Measurements from ENCODE around the gene ULK1.

The ULK1 gene

DNA sequence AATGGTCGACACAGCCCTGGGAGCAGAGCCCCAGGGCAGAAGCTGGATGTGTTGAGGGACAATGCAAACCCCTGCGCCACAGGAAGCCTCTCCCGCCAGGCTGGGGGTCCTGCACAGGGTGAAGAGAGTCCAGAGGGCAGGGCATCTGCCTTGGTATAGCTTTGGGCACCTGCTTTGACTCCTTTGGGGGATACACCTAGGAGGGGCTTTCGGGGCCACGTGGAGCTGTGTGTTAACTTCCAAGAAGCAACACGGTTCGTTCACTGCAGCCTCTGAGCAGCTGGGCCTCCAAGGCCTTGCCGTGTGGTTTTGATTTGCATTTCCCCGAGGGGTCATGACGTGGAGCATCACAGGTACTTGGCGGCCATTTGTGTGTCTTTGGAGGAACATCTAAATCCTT, 28.8 kb downstream of the ULK1 start:
- no peak for DNase-seq (ENCODE audit: low read depth, low spot score)

GRCh38 chr12:131927110-131928079, 33.0 kb downstream of the ULK1 start:
- Histone ChIP-seq H3K4me3 (no peak overlapping the region), H3K9me3 (ENCODE audit: low read depth, low read length) (no peaks in the 10 kb centered on the region), H3K36me3 (ENCODE audit: insufficient read depth, low read length) (peaks cover 20% of the 10 kb centered on the region), H3K9ac (ENCODE audit: insufficient read length) (no peak overlapping the region), H3K27ac (no peak overlapping the region)
- no peak for DNase-seq (ENCODE audit: low read depth, low spot score)
- TF ChIP-seq POLR2AphosphoS5 (IDR thresholded peaks at IDR 0.05; ENCODE audit: borderline replicate concordance, low read depth, low read length) (no peak), FOXP2 (optimal IDR thresholded peaks at IDR 0.05; ENCODE audit: control extremely low read depth, extremely low read length, insufficient read depth) (no peak), EZH2 (IDR thresholded peaks at IDR 0.05) (no peak)

More for the DNA sequence above, 28.8 kb downstream of the ULK1 start:
- Histone ChIP-seq H3K9me3 (ENCODE audit: low read depth, low read length) (no peaks in the 10 kb centered on the region), H3K4me3 (no peak overlapping the region), H3K27ac (no peak overlapping the region), H3K36me3 (ENCODE audit: insufficient read depth, low read length) (peaks cover 10% of the 10 kb centered on the region; the same call in 1 of the 2 replicates), H3K9ac (ENCODE audit: insufficient read length) (no peak overlapping the region)
- TF ChIP-seq EZH2 (IDR thresholded peaks at IDR 0.05) (no peak), POLR2AphosphoS5 (IDR thresholded peaks at IDR 0.05; ENCODE audit: borderline replicate concordance, low read depth, low read length) (no peak), FOXP2 (optimal IDR thresholded peaks at IDR 0.05; ENCODE audit: control extremely low read depth, extremely low read length, insufficient read depth) (no peak)

GRCh38 chr12:131928080-131928710, 33.8 kb downstream of the ULK1 start:
- H3K9me3 ChIP-seq (ENCODE audit: low read depth, low read length): no peaks in the 10 kb centered on the region
- peak overlapping the region; percentile 95 for H3K4me3 ChIP-seq
- H3K36me3 ChIP-seq (ENCODE audit: insufficient read depth, low read length): peaks cover 28% of the 10 kb centered on the region
- DNase-seq (ENCODE audit: low read depth, low spot score): no peak
- TF ChIP-seq EZH2 (IDR thresholded peaks at IDR 0.05) (no peak), POLR2AphosphoS5 (IDR thresholded peaks at IDR 0.05; ENCODE audit: borderline replicate concordance, low read depth, low read length) (no peak), FOXP2 (optimal IDR thresholded peaks at IDR 0.05; ENCODE audit: control extremely low read depth, extremely low read length, insufficient read depth) (no peak)
- peak overlapping the region; percentile 76 for H3K9ac ChIP-seq (ENCODE audit: insufficient read length)
- H3K27ac ChIP-seq: no peak overlapping the region

GRCh38 chr12:131928711-131929580, 34.5 kb downstream of the ULK1 start, which contains the start of gene PUS1:
PUS1 (plus strand) TSS chr12:131929276; CDS start chr12:131929723, 447 bp downstream.
- peaks cover 35% of the 10 kb centered on the region for H3K36me3 ChIP-seq (ENCODE audit: insufficient read depth, low read length)
- peak within 1 kb of the TSS; percentile 95 for H3K4me3 ChIP-seq
- peak within 1 kb of the TSS; percentile 81; the same call in 1 of the 2 replicates for H3K27ac ChIP-seq
- DNase-seq (ENCODE audit: low read depth, low spot score): peak; percentile 37
- no peaks in the 10 kb centered on the region for H3K9me3 ChIP-seq (ENCODE audit: low read depth, low read length)
- peak within 1 kb of the TSS; percentile 97 for H3K9ac ChIP-seq (ENCODE audit: insufficient read length)
- TF ChIP-seq FOXP2 (optimal IDR thresholded peaks at IDR 0.05; ENCODE audit: control extremely low read depth, extremely low read length, insufficient read depth) (peak; percentile 54), EZH2 (IDR thresholded peaks at IDR 0.05) (no peak), POLR2AphosphoS5 (IDR thresholded peaks at IDR 0.05; ENCODE audit: borderline replicate concordance, low read depth, low read length) (peak; percentile 95)

DNA sequence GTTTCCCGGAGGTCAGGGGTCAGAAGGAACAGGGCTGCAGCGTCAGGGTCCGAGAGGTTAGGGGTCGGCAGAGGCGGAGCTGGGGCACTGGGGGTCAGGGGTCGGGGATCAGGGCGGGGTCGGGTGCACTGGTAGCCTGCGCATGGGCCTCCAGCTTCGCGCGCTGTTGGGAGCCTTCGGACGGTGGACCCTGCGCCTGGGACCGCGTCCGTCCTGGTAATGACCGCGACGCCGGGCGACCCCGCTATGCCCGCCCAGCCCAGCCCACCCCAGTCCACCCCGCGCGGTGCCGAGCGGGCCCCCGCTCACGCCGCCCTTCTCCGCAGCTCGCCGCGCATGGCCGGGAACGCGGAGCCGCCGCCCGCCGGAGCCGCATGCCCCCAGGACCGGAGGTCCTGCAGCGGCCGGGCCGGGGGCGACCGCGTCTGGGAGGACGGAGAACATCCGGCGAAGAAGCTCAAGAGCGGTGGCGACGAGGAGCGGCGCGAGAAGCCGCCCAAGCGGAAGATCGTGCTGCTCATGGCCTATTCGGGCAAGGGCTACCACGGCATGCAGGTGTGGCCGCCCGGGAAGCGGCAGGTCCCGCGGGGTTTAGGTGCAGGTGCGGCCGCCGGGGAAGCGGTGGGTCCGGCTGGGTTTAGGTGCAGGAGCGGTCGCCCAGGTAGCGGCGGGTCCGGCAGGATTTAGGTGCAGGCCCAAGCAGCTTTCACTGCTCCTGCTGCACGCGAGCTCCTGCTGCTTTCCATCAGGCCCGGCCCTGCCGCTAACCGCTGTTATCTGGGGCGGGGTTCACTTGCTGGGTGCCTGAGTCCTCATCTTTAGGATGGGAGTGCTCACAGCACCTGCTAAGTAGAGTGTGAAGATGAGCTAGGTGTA, 35.4 kb downstream of the ULK1 start:
- H3K36me3 ChIP-seq (ENCODE audit: insufficient read depth, low read length): peaks cover 42% of the 10 kb centered on the region
- DNase-seq (ENCODE audit: low read depth, low spot score): no peak
- peak overlapping the region; percentile 95 for H3K4me3 ChIP-seq
- no peak for TF ChIP-seq FOXP2 (optimal IDR thresholded peaks at IDR 0.05; ENCODE audit: control extremely low read depth, extremely low read length, insufficient read depth)
- no peak for TF ChIP-seq EZH2 (IDR thresholded peaks at IDR 0.05)
- peak; percentile 27; the same call in 1 of the 2 replicates for TF ChIP-seq POLR2AphosphoS5 (IDR thresholded peaks at IDR 0.05; ENCODE audit: borderline replicate concordance, low read depth, low read length)
- peak overlapping the region; percentile 97 for H3K9ac ChIP-seq (ENCODE audit: insufficient read length)
- H3K9me3 ChIP-seq (ENCODE audit: low read depth, low read length): no peaks in the 10 kb centered on the region
- H3K27ac ChIP-seq: peak overlapping the region; percentile 81; the same call in 1 of the 2 replicates

GRCh38 chr12:131930510-131930909, 36.1 kb downstream of the ULK1 start:
- no peak for DNase-seq (ENCODE audit: low read depth, low spot score)
- H3K9me3 ChIP-seq (ENCODE audit: low read depth, low read length): no peaks in the 10 kb centered on the region
- TF ChIP-seq FOXP2 (optimal IDR thresholded peaks at IDR 0.05; ENCODE audit: control extremely low read depth, extremely low read length, insufficient read depth): no peak
- TF ChIP-seq EZH2 (IDR thresholded peaks at IDR 0.05): no peak
- no peak for TF ChIP-seq POLR2AphosphoS5 (IDR thresholded peaks at IDR 0.05; ENCODE audit: borderline replicate concordance, low read depth, low read length)
- no peak overlapping the region for H3K27ac ChIP-seq
- peak overlapping the region; percentile 95 for H3K4me3 ChIP-seq
- H3K36me3 ChIP-seq (ENCODE audit: insufficient read depth, low read length): peaks cover 49% of the 10 kb centered on the region
- peak overlapping the region; percentile 97 for H3K9ac ChIP-seq (ENCODE audit: insufficient read length)

- Histone ChIP-seq H3K9ac (ENCODE audit: insufficient read length) (no peak overlapping the region), H3K4me3 (no peak overlapping the region), H3K9me3 (ENCODE audit: low read depth, low read length) (no peaks in the 10 kb centered on the region), H3K27ac (no peak overlapping the region), H3K36me3 (ENCODE audit: insufficient read depth, low read length) (peaks cover 65% of the 10 kb centered on the region)
- no peak for TF ChIP-seq POLR2AphosphoS5 (IDR thresholded peaks at IDR 0.05; ENCODE audit: borderline replicate concordance, low read depth, low read length)
- no peak for TF ChIP-seq EZH2 (IDR thresholded peaks at IDR 0.05)
- no peak for TF ChIP-seq FOXP2 (optimal IDR thresholded peaks at IDR 0.05; ENCODE audit: control extremely low read depth, extremely low read length, insufficient read depth)
- no peak for DNase-seq (ENCODE audit: low read depth, low spot score)
These were observed 39.0 kb downstream of the ULK1 start for GRCh38 chr12:131933387-131933786.
